Stimulated activated CD8-positive, alpha-beta memory T cell treated with anti-CD3 and anti-CD28 coated beads, Interleukin-12 subunit alpha, Interleukin-12 subunit beta, amount 100 ng/mL, for 24 hours (primary cell): ENCODE results near the gene SDR9C7.
"Not testable (repeated sequence)": the region's sequence is repeated elsewhere in the genome, so short reads cannot be mapped to it uniquely, and the experiment has no call there.

Experiments used
- DNase-seq: peaks from one replicate; pipeline ENCODE4 v3.0.0-alpha.2; 2020; ENCODE audit errors: extremely low read depth

SDR9C7 gene

GRCh38 chr12:56933826-56934625 is at the start of gene SDR9C7:
TSS of gene SDR9C7 (minus strand) at chr12:56934408. CDS start at chr12:56934261, 147 bp downstream.
- DNase-seq: no peak

DNA sequence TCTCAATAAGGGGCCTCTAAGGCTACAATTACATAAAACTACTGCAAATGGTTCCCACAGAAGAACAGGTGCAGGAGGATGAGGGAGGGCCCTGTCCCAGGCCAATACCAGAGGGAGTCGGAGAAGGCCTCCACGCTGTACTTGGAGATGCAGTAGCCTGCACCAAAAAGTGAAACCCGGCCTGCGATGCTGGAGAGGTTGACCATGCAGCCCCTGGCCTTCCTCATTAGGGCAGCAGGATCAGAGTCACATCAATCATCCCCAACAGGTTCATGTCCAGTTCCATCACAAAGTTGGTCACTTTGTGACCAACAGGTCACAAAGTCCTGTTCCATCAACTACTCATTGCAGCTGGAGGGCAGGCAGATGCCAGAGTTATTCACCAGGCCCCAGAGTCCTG is 49.2 kb upstream of the SDR9C7 start:
- DNase-seq: no peak

DNA sequence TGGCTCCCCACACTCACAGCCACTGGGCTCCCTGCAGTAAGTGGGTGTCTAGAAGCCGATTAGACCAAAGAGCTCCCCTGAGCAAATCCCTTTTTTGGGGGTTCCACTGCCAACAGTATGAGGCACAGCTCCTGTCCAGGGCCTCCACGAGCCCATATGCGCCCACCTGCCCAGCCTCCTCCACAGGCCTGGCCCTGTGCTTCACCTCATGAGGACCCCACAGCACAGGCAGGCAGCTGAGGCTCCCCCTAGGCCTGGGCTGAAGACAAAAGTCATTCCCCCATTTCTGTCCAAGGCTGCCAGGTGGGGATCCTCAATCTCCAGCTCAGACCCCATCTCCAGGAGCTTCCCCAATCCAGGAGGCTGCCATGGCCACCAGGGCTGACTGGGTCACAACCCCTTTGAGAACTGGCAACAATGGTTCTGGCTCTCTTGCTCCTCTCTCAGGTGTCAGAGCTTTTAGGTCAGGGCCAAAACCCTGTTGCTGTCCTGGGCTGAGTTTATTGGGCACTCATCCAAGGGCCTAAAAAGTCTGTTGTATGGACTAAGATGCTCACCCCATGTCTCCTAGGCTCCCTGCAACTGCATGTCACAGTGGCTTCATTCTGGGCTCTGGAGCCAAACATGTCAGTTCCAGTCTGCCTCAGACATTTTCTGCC is 48.5 kb upstream of the SDR9C7 start:
- not testable (repeated sequence) for DNase-seq

- no peak for DNase-seq
These were observed 46.8 kb upstream of the SDR9C7 start for GRCh38 chr12:56980941-56981530.

DNA sequence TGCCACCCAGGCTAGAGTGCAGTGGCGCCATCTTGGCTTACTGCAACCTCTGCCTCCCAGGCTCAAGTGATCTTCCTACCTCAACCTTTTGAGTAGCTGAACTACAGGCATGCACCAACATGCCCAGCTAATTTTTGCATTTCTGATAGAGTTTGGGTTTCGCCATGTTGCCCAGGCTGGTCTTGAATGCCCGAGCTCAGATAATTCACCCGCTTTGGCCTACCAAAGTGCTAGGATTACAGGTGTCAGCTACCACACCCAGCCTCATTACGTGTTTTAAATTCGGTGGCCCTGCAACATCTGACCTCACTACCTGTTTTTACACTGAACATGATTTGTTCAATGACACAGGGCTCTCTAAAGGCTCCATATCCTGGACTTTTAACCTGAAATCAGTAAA is 46.1 kb upstream of the SDR9C7 start:
- DNase-seq: no peak

DNA sequence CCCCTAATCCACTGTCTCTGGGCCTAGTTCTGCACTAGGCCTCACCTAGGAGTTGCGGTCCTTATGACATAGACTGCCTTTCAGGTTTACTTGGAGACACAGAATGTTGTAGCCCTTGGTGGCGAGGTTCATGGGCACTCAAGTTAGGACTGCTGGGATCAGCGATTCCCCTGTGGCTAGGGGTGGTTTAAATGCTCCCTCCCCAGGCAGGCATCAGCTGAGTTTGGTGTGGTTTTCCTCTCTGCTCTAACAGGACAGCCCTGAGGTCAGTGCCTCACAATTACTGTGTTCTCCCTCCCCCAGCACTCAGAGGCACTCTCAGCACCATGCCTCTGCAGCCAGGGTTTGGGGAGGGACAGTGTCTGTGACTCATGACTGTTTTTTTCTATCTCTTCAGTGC is 45.4 kb upstream of the SDR9C7 start:
- DNase-seq: no peak

- no peak for DNase-seq
These were observed 44.4 kb upstream of the SDR9C7 start for GRCh38 chr12:56978397-56979138.

DNA sequence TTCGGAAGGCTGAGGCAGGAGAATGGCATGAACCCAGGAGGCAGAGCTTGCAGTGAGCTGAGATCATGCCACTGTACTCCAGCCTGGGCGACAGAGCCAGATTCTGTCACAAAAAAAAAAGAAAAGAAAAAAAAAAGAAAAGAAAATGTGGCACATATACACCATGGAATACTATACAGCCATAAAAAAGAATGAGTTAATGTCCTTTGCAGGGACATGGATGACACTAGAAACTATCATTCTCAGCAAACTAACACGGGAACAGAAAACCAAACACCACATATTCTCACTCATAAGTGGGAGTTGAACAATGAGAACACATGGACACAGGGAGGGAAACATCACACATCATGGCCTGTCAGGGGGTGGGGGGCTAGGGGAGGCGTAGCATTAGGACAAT is 43.2 kb upstream of the SDR9C7 start:
- DNase-seq: not testable (repeated sequence)

DNA sequence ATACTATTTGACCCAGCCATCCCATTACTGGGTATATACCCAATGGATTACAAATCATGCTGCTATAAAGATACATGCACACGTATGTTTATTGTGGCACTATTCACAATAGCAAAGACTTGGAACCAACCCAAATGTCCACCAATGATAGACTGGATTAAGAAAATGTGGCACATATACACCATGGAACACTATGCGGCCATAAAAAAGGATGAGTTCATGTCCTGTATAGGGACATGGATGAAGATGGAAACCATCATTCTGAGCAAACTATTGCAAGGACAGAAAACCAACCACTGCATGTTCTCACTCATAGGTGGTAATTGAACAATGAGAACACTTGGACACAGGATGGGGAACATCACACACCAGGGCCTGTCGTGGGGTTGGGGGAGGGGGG is 40.0 kb upstream of the SDR9C7 start:
- not testable (repeated sequence) for DNase-seq

GRCh38 chr12:56968910-56969309 is 34.7 kb upstream of the SDR9C7 start:
- DNase-seq: not testable (repeated sequence)

GRCh38 chr12:56965997-56966642 is 31.9 kb upstream of the SDR9C7 start:
- not testable (repeated sequence) for DNase-seq

DNA sequence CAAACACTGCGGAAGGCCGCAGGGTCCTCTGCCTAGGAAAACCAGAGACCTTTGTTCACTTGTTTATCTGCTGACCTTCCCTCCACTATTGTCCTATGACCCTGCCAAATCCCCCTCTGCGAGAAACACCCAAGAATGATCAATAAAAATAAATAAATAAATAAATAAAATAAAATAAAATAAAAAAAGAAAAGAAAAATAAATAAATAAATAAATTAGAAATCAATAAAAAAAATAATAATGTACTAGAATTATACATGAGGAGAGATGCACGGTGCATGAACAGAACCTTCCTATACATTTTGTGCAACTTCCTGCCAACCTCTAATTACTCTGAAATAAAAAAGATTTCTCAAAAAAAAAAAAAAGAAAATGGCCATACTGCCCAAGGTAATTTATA is 30.9 kb upstream of the SDR9C7 start:
- not testable (repeated sequence) for DNase-seq

GRCh38 chr12:56963557-56963956 is 29.3 kb upstream of the SDR9C7 start:
- not testable (repeated sequence) for DNase-seq

- not testable (repeated sequence) for DNase-seq
These were observed 28.0 kb upstream of the SDR9C7 start for GRCh38 chr12:56962247-56962646.

DNA sequence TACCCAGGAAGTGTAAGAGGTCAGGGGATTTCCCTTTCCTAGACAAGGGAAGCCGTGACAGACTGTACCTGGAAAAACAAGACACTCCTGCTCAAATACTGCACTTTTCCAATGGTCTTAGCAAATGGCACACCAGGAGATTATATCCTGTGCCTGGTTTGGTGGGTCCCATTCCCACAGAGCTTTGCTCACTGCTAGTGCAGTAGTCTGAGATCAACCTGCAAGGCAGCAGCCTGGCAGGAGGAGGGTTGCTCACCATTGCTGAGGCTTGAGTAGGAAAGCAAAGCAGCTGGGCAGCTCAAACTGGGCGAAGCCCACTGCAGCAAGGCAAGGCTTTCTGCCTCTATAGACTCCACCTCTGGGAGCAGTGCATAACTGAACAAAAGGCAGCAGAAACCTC is 24.2 kb upstream of the SDR9C7 start:
- DNase-seq: no peak

- DNase-seq: no peak
These were observed 23.2 kb upstream of the SDR9C7 start, which contains the start of gene RDH16 for GRCh38 chr12:56957229-56958052. TSS of gene RDH16 (minus strand) at chr12:56957608. CDS start at chr12:56957462, 146 bp downstream.

GRCh38 chr12:56955631-56956256 is 21.5 kb upstream of the SDR9C7 start:
- no peak for DNase-seq

DNA sequence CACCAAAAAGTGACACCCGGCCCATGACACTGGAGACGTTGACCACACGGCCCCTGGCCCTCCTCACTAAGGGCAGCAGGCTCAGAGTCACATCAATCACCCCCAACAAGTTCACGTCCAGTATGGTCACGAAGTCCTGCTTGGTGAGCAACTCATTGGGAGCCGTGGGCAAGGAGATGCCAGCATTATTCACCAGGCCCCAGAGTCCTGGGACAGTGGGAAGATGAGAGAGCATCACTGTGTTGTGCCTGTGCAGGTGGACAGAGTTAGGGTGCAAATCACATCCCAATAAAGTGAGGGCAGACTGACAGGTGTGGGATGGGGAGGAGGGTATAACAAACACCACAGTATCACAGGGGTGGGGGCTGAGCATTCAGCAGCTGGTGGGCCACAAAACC is 20.7 kb upstream of the SDR9C7 start:
- DNase-seq: no peak

- DNase-seq: no peak
These were observed 20.1 kb upstream of the SDR9C7 start for GRCh38 chr12:56954057-56954957.
